Effector CD8-positive, alpha-beta T cell (primary cell): ENCODE measurements around the gene FBLN1.
"Not testable (repeated sequence)": the region's sequence is repeated elsewhere in the genome, so short reads cannot be mapped to it uniquely, and the experiment has no call there.

Source experiments
- DNase-seq: peaks from one replicate; lab custom pipeline; 2025; lab: John Stamatoyannopoulos, UW

The FBLN1 gene

GRCh38 chr22:45612940-45613339 is 110.3 kb downstream of the FBLN1 start:
- no peak for DNase-seq

- DNase-seq: no peak
These were observed 112.7 kb downstream of the FBLN1 start for GRCh38 chr22:45615364-45615763.

- DNase-seq: no peak
These were observed 113.7 kb downstream of the FBLN1 start for GRCh38 chr22:45616432-45616831.

- DNase-seq: no peak
These were observed 115.3 kb downstream of the FBLN1 start for GRCh38 chr22:45617948-45618347.

GRCh38 chr22:45620706-45621105 is 118.0 kb downstream of the FBLN1 start:
- no peak for DNase-seq

- DNase-seq: no peak
These were observed 119.3 kb downstream of the FBLN1 start for GRCh38 chr22:45621836-45622600.

GRCh38 chr22:45623464-45624145 is 120.9 kb downstream of the FBLN1 start:
- not testable (repeated sequence) for DNase-seq

- DNase-seq: no peak
These were observed 123.5 kb downstream of the FBLN1 start for GRCh38 chr22:45626198-45626651.

GRCh38 chr22:45627489-45628233 is 125.0 kb downstream of the FBLN1 start:
- no peak for DNase-seq

GRCh38 chr22:45628515-45628914 is 125.8 kb downstream of the FBLN1 start:
- no peak for DNase-seq

- DNase-seq: no peak
These were observed 126.9 kb downstream of the FBLN1 start for GRCh38 chr22:45629469-45630089.

- DNase-seq: no peak
These were observed 127.8 kb downstream of the FBLN1 start for GRCh38 chr22:45630436-45630835.

- no peak for DNase-seq
These were observed 128.6 kb downstream of the FBLN1 start for GRCh38 chr22:45631140-45631840.

GRCh38 chr22:45631841-45632238 is 129.2 kb downstream of the FBLN1 start:
- no peak for DNase-seq

- no peak for DNase-seq
These were observed 130.3 kb downstream of the FBLN1 start for GRCh38 chr22:45632791-45633515.

GRCh38 chr22:45636683-45637082 is 134.0 kb downstream of the FBLN1 start:
- no peak for DNase-seq

GRCh38 chr22:45638197-45638596 is 135.5 kb downstream of the FBLN1 start:
- DNase-seq: no peak

- DNase-seq: no peak
These were observed 136.4 kb downstream of the FBLN1 start for GRCh38 chr22:45638834-45639746.

- no peak for DNase-seq
These were observed 137.0 kb downstream of the FBLN1 start for GRCh38 chr22:45639747-45640102.
